Gastrocnemius medialis (tissue), 4 donors: ENCODE data around the gene FBXL5. TPM values are rescaled to one million over a fixed set of nuclear protein-coding genes. Genes with fewer than 3 reads are reported as not detected.

Experiments
- ATAC-seq, 2 donors: fragments of 150-250 bp; one replicate each; pipeline ENCODE4 v1.9.1; 2016
- DNase-seq, 2 donors: peaks; one replicate each; pipeline ENCODE4 v3.0.0-alpha.2; 2019
- H3K27ac ChIP-seq, 4 donors: fragments of 200-600 bp; sonication (generic); 1 replicate in 1 of 4; 2 replicates in 3 of 4; pipeline ENCODE4 v1.5.1; 2016 to 2018; ENCODE audit warnings: mild to moderate bottlenecking in 2 of 4, moderate library complexity in 1 of 4
- H3K27me3 ChIP-seq, 3 donors: fragments of 200-600 bp; sonication (generic) in 2 of 3; 1 replicate in 1 of 3; 2 replicates in 2 of 3; pipeline versions ENCODE4 v1.5.1 to v1.6.0; 2016 to 2019; ENCODE audit warnings: mild to moderate bottlenecking in 1 of 3, moderate library complexity in 1 of 3
- H3K36me3 ChIP-seq, 2 donors: fragments of 200-600 bp; sonication (generic) in 1 of 2; one replicate each; pipeline ENCODE4 v1.5.1; 2017 to 2018
- H3K4me1 ChIP-seq, 2 donors: fragments of 200-600 bp; sonication (generic) in 1 of 2; one replicate each; pipeline ENCODE4 v1.5.1; 2016 to 2017; ENCODE audit warnings: mild to moderate bottlenecking in 2 of 2
- H3K4me3 ChIP-seq, 4 donors: fragments of 200-600 bp; sonication (generic) in 3 of 4; 1 replicate in 1 of 4; 2 replicates in 3 of 4; pipeline ENCODE4 v1.5.1; 2016 to 2019; ENCODE audit warnings: mild to moderate bottlenecking in 2 of 4
- H3K9me3 ChIP-seq, 3 donors: fragments of 200-600 bp; sonication (generic) in 2 of 3; 1 replicate in 1 of 3; 2 replicates in 2 of 3; pipeline ENCODE4 v1.5.1; 2016 to 2019
- CTCF ChIP-seq, 5 experiments: fragments of 450-650 bp in 3 of 5; fragments of 200-600 bp in 2 of 5; sonication (generic) in 2 of 5; IDR thresholded peaks in 4 of 5; conservative IDR thresholded peaks in 1 of 5; 1 replicate in 4 of 5; 2 replicates in 1 of 5; pipeline ENCODE4 v1.5.1; 2016 to 2019; ENCODE audit warnings: antibody characterized with exemption in 5 of 5, mild to moderate bottlenecking in 3 of 5, moderate library complexity in 3 of 5
- POLR2A ChIP-seq, 2 donors: fragments of 450-650 bp; IDR thresholded peaks; one replicate each; pipeline ENCODE4 v1.6.1; 2017; ENCODE audit warnings: antibody characterized with exemption in 2 of 2, mild to moderate bottlenecking in 2 of 2, moderate library complexity in 2 of 2
- in situ Hi-C, 4 donors: fragments of 200-750 bp; cut with MboI; loops; one replicate each; pipeline versions ENCODE4 v1.15.0 to v1.8.0; 2017; ENCODE audit warnings: low sequenced_read_pairs in 4 of 4
- intact Hi-C: fragments of 100-400 bp; cut with DNase I; formaldehyde crosslinking; loops from one replicate; pipeline ENCODE4 v1.15.1; 2023; ENCODE audit warnings: low total_unique reads
- total RNA-seq, 4 donors: library from RNA; depleted of rRNA; stranded (reverse); fragments of >200 nt; gene quantifications; one replicate each; pipeline versions ENCODE4 v1.1.0 to v1.2.3, GENCODE V29; 2016

The FBXL5 gene
- total RNA-seq, 4 donors from 2014 or later = 81.7 to 106 (median 89.8) TPM

- Histone ChIP-seq H3K4me1 (no peaks in the 10 kb centered on the region), H3K9me3 (no peaks in the 10 kb centered on the region), H3K27ac (no peak overlapping the region), H3K36me3 (peaks cover 0 to 7% of the 10 kb centered on the region in 2 donors), H3K4me3 (no peak overlapping the region), H3K27me3 (no peaks in the 10 kb centered on the region)
- intact Hi-C loops (no loop called here), in situ Hi-C loops (no loop called here)
- ATAC-seq (no peak), DNase-seq (no peak)
- TF ChIP-seq POLR2A (IDR thresholded peaks at IDR 0.05) (no peak), CTCF (IDR thresholded peaks at IDR 0.05 in 4 of 5, conservative IDR thresholded peaks at IDR 0.05 in 1 of 5) (no peak)
These were observed 36.4 kb upstream of the FBXL5 start for GRCh38 chr4:15691346-15692135.

GRCh38 chr4:15690020-15690809, 35.1 kb upstream of the FBXL5 start:
- DNase-seq = no peak
- no peak for ATAC-seq
- in situ Hi-C loops (no loop called here), intact Hi-C loops (no loop called here)
- H3K36me3 ChIP-seq = peaks cover 0 to 11% of the 10 kb centered on the region in 2 donors
- no peaks in the 10 kb centered on the region for H3K9me3 ChIP-seq
- no peak overlapping the region for H3K4me3 ChIP-seq
- H3K4me1 ChIP-seq = no peaks in the 10 kb centered on the region
- no peaks in the 10 kb centered on the region for H3K27me3 ChIP-seq
- H3K27ac ChIP-seq = no peak overlapping the region
- no peak for TF ChIP-seq POLR2A (IDR thresholded peaks at IDR 0.05)
- TF ChIP-seq CTCF (IDR thresholded peaks at IDR 0.05 in 4 of 5, conservative IDR thresholded peaks at IDR 0.05 in 1 of 5) = no peak

- H3K9me3 ChIP-seq = no peaks in the 10 kb centered on the region
- no peaks in the 10 kb centered on the region for H3K27me3 ChIP-seq
- intact Hi-C loops = no loop called here
- in situ Hi-C loops = no loop called here
- ATAC-seq (no peak), DNase-seq (no peak)
- H3K4me3 ChIP-seq = no peak overlapping the region
- peaks cover 0 to 11% of the 10 kb centered on the region in 2 donors for H3K36me3 ChIP-seq
- H3K4me1 ChIP-seq = no peaks in the 10 kb centered on the region
- no peak overlapping the region for H3K27ac ChIP-seq
- TF ChIP-seq POLR2A (IDR thresholded peaks at IDR 0.05) (no peak), CTCF (IDR thresholded peaks at IDR 0.05 in 4 of 5, conservative IDR thresholded peaks at IDR 0.05 in 1 of 5) (no peak)
These were observed 34.4 kb upstream of the FBXL5 start for GRCh38 chr4:15689540-15689939.

GRCh38 chr4:15688051-15688450, 32.9 kb upstream of the FBXL5 start:
- peaks cover 0 to 11% of the 10 kb centered on the region in 2 donors for H3K36me3 ChIP-seq
- H3K27ac ChIP-seq = no peak overlapping the region
- TF ChIP-seq CTCF (IDR thresholded peaks at IDR 0.05 in 4 of 5, conservative IDR thresholded peaks at IDR 0.05 in 1 of 5) (no peak), POLR2A (IDR thresholded peaks at IDR 0.05) (no peak)
- H3K4me1 ChIP-seq = peaks cover 0 to 2% of the 10 kb centered on the region in 2 donors
- in situ Hi-C loops = no loop called here
- no peaks in the 10 kb centered on the region for H3K9me3 ChIP-seq
- no peak for ATAC-seq
- intact Hi-C loops = no loop called here
- no peak for DNase-seq
- H3K4me3 ChIP-seq = no peak overlapping the region
- H3K27me3 ChIP-seq = no peaks in the 10 kb centered on the region
